PC-3 (cell line): ENCODE measurements around the gene ZNF438. TPM values are rescaled to one million over a fixed set of nuclear protein-coding genes. Genes with fewer than 3 reads are reported as not detected.
"Not testable (repeated sequence)": the region's sequence is repeated elsewhere in the genome, so short reads cannot be mapped to it uniquely, and the experiment has no call there.

Source experiments
- ATAC-seq: fragments of 200-7000 bp; cut with Tn5 transposase; 2 replicates; pipeline ENCODE4 v1.9.1; 2020; ENCODE audit warnings: mild to moderate bottlenecking, moderate library complexity
- BruUV-seq: library from RNA; stranded (reverse); fragments of 400-500 nt; replicated peaks from 2 replicates; lab custom pipeline; 2021; lab: Mats Ljungman, UMichigan
- CTCF ChIA-PET: fragments of 300-600 bp; sonication (Branson Sonifier 250); formaldehyde crosslinking; loops from one replicate; lab custom pipeline; 2022; ENCODE audit warnings: antibody characterized with exemption; lab: Charles Lee
- POLR2A ChIA-PET: fragments of 300-600 bp; sonication (Branson Sonifier 250); formaldehyde crosslinking; loops from one replicate; lab custom pipeline; 2022; ENCODE audit warnings: antibody characterized with exemption; ENCODE audit not compliant: unreplicated experiment; lab: Charles Lee
- DNase-seq: peaks from one replicate; pipeline ENCODE4 v3.0.0-alpha.2; 2015
- H2AFZ ChIP-seq: fragments of 300-600 bp; sonication (generic); 2 replicates; pipeline ENCODE4 v1.6.0; 2016; ENCODE audit warnings: antibody characterized with exemption, low read length
- H3F3A ChIP-seq: fragments of 300-600 bp; sonication (generic); one replicate; pipeline ENCODE4 v1.6.0; 2017; ENCODE audit warnings: antibody characterized with exemption, low read length, control low read depth, mild to moderate bottlenecking; ENCODE audit not compliant: unreplicated experiment
- H3K27ac ChIP-seq: fragments of 300-600 bp; sonication (generic); 2 replicates; pipeline ENCODE4 v1.5.1; 2016; ENCODE audit warnings: mild to moderate bottlenecking, low read length
- H3K27me3 ChIP-seq: fragments of 300-600 bp; sonication (generic); 2 replicates; pipeline ENCODE4 v1.6.1; 2016; ENCODE audit warnings: low read length, mixed read lengths
- H3K36me3 ChIP-seq: fragments of 300-600 bp; sonication (generic); 2 replicates; pipeline ENCODE4 v1.6.1; 2016; ENCODE audit warnings: low read depth, mixed run types, low read length, mixed read lengths
- H3K4me1 ChIP-seq: fragments of 300-600 bp; sonication (generic); 2 replicates; pipeline ENCODE4 v1.5.1; 2016; ENCODE audit warnings: low read length; ENCODE audit not compliant: insufficient read depth
- H3K4me2 ChIP-seq: fragments of 300-600 bp; sonication (generic); 2 replicates; pipeline ENCODE4 v1.6.0; 2016; ENCODE audit warnings: low read length
- H3K4me3 ChIP-seq: fragments of 300-600 bp; sonication (generic); 2 replicates; pipeline ENCODE4 v1.5.1; 2016; ENCODE audit warnings: mild to moderate bottlenecking, low read length, mixed read lengths
- H3K79me2 ChIP-seq: fragments of 300-600 bp; sonication (generic); 2 replicates; pipeline ENCODE4 v1.6.1; 2017; ENCODE audit warnings: low read length, mixed read lengths
- H3K9ac ChIP-seq: fragments of 300-600 bp; sonication (generic); 2 replicates; pipeline ENCODE4 v1.6.0; 2016; ENCODE audit warnings: mild to moderate bottlenecking, low read length
- H3K9me2 ChIP-seq: fragments of 300-600 bp; sonication (generic); replicated peaks from 2 replicates; pipeline ENCODE4 v1.6.1; 2016; ENCODE audit warnings: mixed run types, low read length, mixed read lengths
- H3K9me3 ChIP-seq: fragments of 300-600 bp; sonication (generic); 2 replicates; pipeline ENCODE4 v1.6.1; 2016; ENCODE audit warnings: low read length, mixed read lengths
- H4K20me1 ChIP-seq: fragments of 300-600 bp; sonication (generic); 2 replicates; pipeline ENCODE4 v1.6.1; 2016; ENCODE audit warnings: low read length, mixed read lengths
- EZH2 ChIP-seq: fragments of 300-600 bp; sonication (generic); IDR thresholded peaks from one replicate; pipeline ENCODE4 v1.6.1; 2017; ENCODE audit warnings: antibody characterized with exemption, mild to moderate bottlenecking, low read length; ENCODE audit not compliant: unreplicated experiment
- EZH2phosphoT487 ChIP-seq: fragments of 300-600 bp; sonication (generic); IDR thresholded peaks from 2 replicates; pipeline ENCODE4 v1.6.1; 2018; ENCODE audit warnings: mild to moderate bottlenecking, antibody characterized with exemption, low read length, borderline replicate concordance
- intact Hi-C: fragments of 100-400 bp; cut with micrococcal nuclease; formaldehyde crosslinking; loops from 2 replicates; pipeline ENCODE4 v1.9.0; 2023
- total RNA-seq: library from RNA; depleted of rRNA; stranded (reverse); fragments of >200 nt; gene quantifications from 2 replicates; pipeline ENCODE4 v1.2.3, GENCODE V29; 2014
- TF ChIP-seq, protein P1 (sequence below): fragments of 300-600 bp; sonication (generic); conservative IDR thresholded peaks from 2 replicates; pipeline ENCODE4 v1.5.1; 2017; ENCODE audit warnings: antibody characterized with exemption, low read depth, mild to moderate bottlenecking, low read length

ZNF438 gene
- total RNA-seq, 1 experiment from 2014 or later, result 0.98 TPM

DNA sequence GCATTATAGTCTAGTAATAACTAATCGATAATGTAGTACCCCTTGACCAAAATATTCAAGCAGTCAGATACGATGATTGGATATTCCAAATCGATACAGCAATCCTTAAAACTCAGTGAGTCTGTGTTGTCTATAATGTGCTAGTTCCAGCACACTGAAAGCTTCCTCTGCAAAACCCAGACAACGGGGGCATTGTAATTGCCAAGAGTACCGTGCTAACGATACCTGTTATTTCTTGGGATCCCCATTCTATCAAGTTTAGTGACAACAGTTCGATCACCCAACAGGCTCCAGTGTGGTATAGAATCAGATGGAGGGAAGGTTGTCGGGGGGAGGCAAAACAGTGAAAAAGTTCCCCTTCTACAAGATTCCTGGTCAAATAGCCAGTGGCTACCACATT lies 865 bp downstream of the ZNF438 start:
- ChIA-PET POLR2A (no interaction called here), CTCF (no interaction called here)
- Histone ChIP-seq H3K27ac (peak overlapping the region; percentile 95), H3K4me1 (peaks cover 28% of the 10 kb centered on the region), H4K20me1 (no peaks in the 10 kb centered on the region), H3K4me2 (peak overlapping the region; percentile 96), H3K4me3 (peak overlapping the region; percentile 72), H3K79me2 (0 out of 2 replicates have a peak, but pooled peaks cover 3% of the 10 kb centered on the region), H3K36me3 (no peaks in the 10 kb centered on the region), H3K9me3 (no peaks in the 10 kb centered on the region), H3K9ac (peak overlapping the region; percentile 95), H3K27me3 (no peaks in the 10 kb centered on the region), H3F3A (no peaks in the 10 kb centered on the region), H2AFZ (peak overlapping the region; percentile 97; the same call in 1 of the 2 replicates), H3K9me2 (no peaks in the 10 kb centered on the region)
- TF ChIP-seq EZH2phosphoT487, result no peak
- TF ChIP-seq, protein P1, sequence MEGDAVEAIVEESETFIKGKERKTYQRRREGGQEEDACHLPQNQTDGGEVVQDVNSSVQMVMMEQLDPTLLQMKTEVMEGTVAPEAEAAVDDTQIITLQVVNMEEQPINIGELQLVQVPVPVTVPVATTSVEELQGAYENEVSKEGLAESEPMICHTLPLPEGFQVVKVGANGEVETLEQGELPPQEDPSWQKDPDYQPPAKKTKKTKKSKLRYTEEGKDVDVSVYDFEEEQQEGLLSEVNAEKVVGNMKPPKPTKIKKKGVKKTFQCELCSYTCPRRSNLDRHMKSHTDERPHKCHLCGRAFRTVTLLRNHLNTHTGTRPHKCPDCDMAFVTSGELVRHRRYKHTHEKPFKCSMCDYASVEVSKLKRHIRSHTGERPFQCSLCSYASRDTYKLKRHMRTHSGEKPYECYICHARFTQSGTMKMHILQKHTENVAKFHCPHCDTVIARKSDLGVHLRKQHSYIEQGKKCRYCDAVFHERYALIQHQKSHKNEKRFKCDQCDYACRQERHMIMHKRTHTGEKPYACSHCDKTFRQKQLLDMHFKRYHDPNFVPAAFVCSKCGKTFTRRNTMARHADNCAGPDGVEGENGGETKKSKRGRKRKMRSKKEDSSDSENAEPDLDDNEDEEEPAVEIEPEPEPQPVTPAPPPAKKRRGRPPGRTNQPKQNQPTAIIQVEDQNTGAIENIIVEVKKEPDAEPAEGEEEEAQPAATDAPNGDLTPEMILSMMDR, result no peak
- TF ChIP-seq EZH2, result no peak
- DNase-seq (no peak), ATAC-seq (no peak)
- no TSS peak for BruUV-seq
- intact Hi-C loops, result loop anchor here (5.0 to 10.0 kb wide), 3 partner anchors 248 to 364 kb away; no protein-coding TSS in a partner anchor

DNA sequence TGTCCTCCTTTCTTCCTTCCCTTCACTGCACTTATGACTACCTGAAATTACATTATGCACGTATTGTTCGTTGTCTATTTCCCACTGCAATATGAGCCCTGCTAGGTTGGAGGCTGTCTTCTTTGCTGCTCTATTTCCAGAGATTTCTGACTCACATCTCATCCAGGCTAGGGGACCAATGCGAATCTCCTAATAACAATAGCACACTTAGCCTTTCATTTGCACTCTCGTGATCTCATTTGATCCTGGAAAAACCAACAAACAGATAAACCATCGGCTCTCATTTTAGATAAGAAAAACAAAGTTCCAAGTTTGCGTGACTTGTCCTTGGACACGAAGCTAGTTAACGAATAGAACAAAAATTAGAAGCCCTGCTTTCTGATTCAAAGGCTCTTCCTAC lies 1.4 kb downstream of the ZNF438 start:
- Histone ChIP-seq H3K9me3 (no peaks in the 10 kb centered on the region), H3K79me2 (0 out of 2 replicates have a peak, but pooled peaks cover 3% of the 10 kb centered on the region), H3K4me1 (peaks cover 28% of the 10 kb centered on the region), H2AFZ (no peak overlapping the region), H3K9me2 (no peaks in the 10 kb centered on the region), H3K4me2 (peak overlapping the region; percentile 96; the same call in 1 of the 2 replicates), H3K27ac (no peak overlapping the region), H3F3A (no peaks in the 10 kb centered on the region), H4K20me1 (no peaks in the 10 kb centered on the region), H3K4me3 (no peak overlapping the region), H3K9ac (no peak overlapping the region), H3K27me3 (no peaks in the 10 kb centered on the region), H3K36me3 (no peaks in the 10 kb centered on the region)
- POLR2A ChIA-PET, result no interaction called here
- ATAC-seq (no peak), DNase-seq (no peak)
- no peak for TF ChIP-seq EZH2phosphoT487
- TF ChIP-seq, protein P1, result no peak
- CTCF ChIA-PET, result no interaction called here
- no TSS peak for BruUV-seq
- intact Hi-C loops, result loop anchor here (5.0 to 10.0 kb wide), 3 partner anchors 248 to 365 kb away; no protein-coding TSS in a partner anchor

DNA sequence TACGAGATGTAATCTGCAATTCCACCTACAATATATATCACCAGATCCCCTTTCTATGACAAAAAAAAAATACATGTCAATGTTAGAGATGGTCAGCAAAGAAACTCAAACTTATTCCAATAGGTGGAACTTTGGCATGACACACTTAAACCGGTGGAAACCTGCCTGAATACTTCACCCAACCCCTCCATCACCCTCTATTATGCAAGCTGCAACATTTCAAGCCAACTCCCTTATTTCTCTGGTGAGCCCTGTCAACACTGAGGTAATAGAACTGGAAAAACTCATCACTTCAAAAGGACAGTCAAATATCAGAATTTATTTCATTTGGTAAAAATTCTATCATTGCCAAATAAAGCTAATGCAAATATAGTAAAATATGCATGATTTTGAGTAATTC lies 3.6 kb downstream of the ZNF438 start:
- no peaks in the 10 kb centered on the region for H3F3A ChIP-seq
- ChIA-PET POLR2A (interaction anchor here (0.7 kb wide), 1 partner anchor 18 kb away, joined by 12 read pairs; no protein-coding TSS in a partner anchor), CTCF (no interaction called here)
- no peak for TF ChIP-seq EZH2phosphoT487
- H3K79me2 ChIP-seq, result 0 out of 2 replicates have a peak, but pooled peaks cover 3% of the 10 kb centered on the region
- intact Hi-C loops, result no loop called here
- H3K27ac ChIP-seq, result no peak overlapping the region
- ATAC-seq, result no peak
- no peak overlapping the region for H2AFZ ChIP-seq
- no peak overlapping the region for H3K9ac ChIP-seq
- no peaks in the 10 kb centered on the region for H3K36me3 ChIP-seq
- H3K27me3 ChIP-seq, result no peaks in the 10 kb centered on the region
- BruUV-seq, result no TSS peak
- H3K9me3 ChIP-seq, result no peaks in the 10 kb centered on the region
- H3K4me1 ChIP-seq, result peaks cover 10% of the 10 kb centered on the region
- no peaks in the 10 kb centered on the region for H3K9me2 ChIP-seq
- no peak overlapping the region for H3K4me2 ChIP-seq
- no peaks in the 10 kb centered on the region for H4K20me1 ChIP-seq
- no peak for DNase-seq
- H3K4me3 ChIP-seq, result no peak overlapping the region

- CTCF ChIA-PET, POLR2A ChIA-PET: not testable (repeated sequence)
These were observed 5.4 kb downstream of the ZNF438 start for GRCh38 chr10:31026279-31026678.

More at GRCh38 chr10:31026279-31026678, 5.4 kb downstream of the ZNF438 start:
- H3K4me1 ChIP-seq, ATAC-seq, H3K79me2 ChIP-seq, H3F3A ChIP-seq, H3K27ac ChIP-seq, BruUV-seq, H3K9ac ChIP-seq, H3K27me3 ChIP-seq, H3K4me3 ChIP-seq, H2AFZ ChIP-seq, DNase-seq, H3K4me2 ChIP-seq, intact Hi-C loops, H3K9me2 ChIP-seq, H3K9me3 ChIP-seq, H4K20me1 ChIP-seq, H3K36me3 ChIP-seq: not testable (repeated sequence)
